Brain pericyte (primary cell): ENCODE data around the gene OR6K2.
"Not testable (repeated sequence)": the region's sequence is repeated elsewhere in the genome, so short reads cannot be mapped to it uniquely, and the experiment has no call there.

Experiments
- DNase-seq: peaks from one replicate; pipeline ENCODE4 v3.0.0-alpha.2; 2012; ENCODE audit warnings: low read depth, low spot score

Gene OR6K2, protein sequence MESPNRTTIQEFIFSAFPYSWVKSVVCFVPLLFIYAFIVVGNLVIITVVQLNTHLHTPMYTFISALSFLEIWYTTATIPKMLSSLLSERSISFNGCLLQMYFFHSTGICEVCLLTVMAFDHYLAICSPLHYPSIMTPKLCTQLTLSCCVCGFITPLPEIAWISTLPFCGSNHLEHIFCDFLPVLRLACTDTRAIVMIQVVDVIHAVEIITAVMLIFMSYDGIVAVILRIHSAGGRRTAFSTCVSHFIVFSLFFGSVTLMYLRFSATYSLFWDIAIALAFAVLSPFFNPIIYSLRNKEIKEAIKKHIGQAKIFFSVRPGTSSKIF

GRCh38 chr1:158700552-158700951 is at the start of gene OR6K2:
TSS of gene OR6K2 (minus strand) at chr1:158700652. CDS start at chr1:158700652, 0 bp downstream.
- no peak for DNase-seq

GRCh38 chr1:158735848-158736247 is 35.4 kb upstream of the OR6K2 start:
- DNase-seq = no peak

GRCh38 chr1:158732524-158732923 is 32.1 kb upstream of the OR6K2 start:
- DNase-seq = no peak

DNA sequence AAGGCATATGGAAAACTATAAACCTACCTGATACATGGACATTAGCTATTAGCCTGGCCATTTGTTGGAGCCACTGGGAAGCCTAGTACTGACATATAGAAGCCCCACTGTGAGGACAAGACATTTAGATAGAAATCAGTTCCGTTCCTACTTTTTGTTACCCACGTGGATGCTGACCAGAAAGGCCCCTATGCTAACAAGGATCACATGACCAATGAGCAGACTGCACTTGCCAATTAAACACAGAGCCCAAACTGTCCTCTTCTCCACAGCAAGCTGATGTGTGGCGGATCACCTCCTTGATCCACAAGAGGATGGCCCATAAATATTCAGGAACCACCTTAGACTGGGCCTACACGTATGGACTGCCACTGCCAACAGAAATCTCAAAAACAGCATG is 31.3 kb upstream of the OR6K2 start:
- DNase-seq = no peak

GRCh38 chr1:158730453-158730852 is 30.0 kb upstream of the OR6K2 start:
- DNase-seq = no peak

GRCh38 chr1:158728510-158729225 is 28.2 kb upstream of the OR6K2 start:
- DNase-seq = no peak

DNA sequence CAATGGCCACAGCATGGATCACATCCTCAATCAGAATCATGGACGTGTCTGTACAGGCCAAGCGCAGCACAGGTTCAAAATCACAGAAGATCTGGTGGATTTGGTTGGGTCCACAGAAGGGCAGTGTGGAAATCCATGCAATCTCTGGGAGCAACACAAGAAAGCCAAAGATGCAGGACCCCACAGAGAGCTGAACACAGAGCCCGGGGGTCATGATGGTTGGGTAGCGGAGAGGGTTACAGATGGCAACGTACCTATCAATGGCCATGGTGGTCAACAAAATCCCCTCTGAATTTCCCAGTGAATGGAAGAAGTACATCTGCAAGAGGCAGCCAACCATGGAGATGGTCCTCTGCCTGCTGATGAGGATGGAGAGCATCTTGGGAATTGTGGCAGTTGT is 24.0 kb upstream of the OR6K2 start:
- no peak for DNase-seq

- DNase-seq = no peak
Measured at GRCh38 chr1:158720620-158721019, 20.2 kb upstream of the OR6K2 start, which contains the start of gene OR6K3. TSS of gene OR6K3 (minus strand) at chr1:158720720. CDS start at chr1:158718115, 2,605 bp downstream.

DNA sequence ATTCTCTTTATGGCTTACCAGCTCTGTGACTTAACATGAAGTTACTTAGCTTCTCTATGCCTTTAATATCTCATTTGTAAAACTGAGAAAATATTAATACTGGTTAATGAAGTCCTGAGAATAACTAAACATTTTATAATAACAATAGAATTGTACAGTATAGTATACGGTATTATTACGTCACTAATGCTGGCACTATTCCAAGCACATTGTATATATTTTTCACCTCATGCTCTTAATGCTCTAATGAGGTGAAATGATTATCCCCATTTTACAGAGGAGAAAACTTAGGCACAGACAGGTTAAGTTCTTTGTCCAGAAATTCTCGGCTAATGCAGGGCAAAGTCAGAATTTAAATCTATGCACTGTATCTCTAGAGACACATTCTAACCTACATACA is 19.2 kb upstream of the OR6K2 start:
- DNase-seq = no peak

- DNase-seq = no peak
Measured at GRCh38 chr1:158717344-158717743, 16.9 kb upstream of the OR6K2 start.

- no peak for DNase-seq
Measured at GRCh38 chr1:158716335-158716734, 15.9 kb upstream of the OR6K2 start.

GRCh38 chr1:158714754-158715153 is 14.3 kb upstream of the OR6K2 start:
- no peak for DNase-seq

GRCh38 chr1:158711098-158711497 is 10.6 kb upstream of the OR6K2 start:
- no peak for DNase-seq

- no peak for DNase-seq
Measured at GRCh38 chr1:158706096-158706495, 5.6 kb upstream of the OR6K2 start.

DNA sequence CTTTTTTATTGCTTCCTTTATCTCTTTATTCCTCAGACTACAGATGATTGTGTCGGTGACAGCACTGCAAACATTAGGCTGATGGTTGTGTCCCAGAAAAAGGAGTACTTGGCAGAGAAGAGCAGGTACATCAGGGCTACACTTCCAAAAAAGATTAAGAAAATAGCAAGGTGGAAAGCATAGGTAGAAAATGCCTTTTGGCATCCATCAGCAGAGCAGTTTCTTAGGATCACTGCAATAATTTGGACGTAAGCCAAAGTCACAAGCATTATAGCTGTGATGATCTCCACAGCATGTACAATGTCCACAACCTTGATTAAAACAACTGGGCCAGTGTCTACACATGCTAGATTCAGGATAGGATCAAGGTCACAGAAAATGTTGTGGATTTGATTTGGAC is 5.9 kb downstream of the OR6K2 start:
- DNase-seq = no peak

- no peak for DNase-seq
Measured at GRCh38 chr1:158692356-158692755, 8.1 kb downstream of the OR6K2 start.

- DNase-seq = no peak
Measured at GRCh38 chr1:158691907-158692306, 8.5 kb downstream of the OR6K2 start.

GRCh38 chr1:158691149-158691548 is 9.3 kb downstream of the OR6K2 start:
- DNase-seq = not testable (repeated sequence)

- no peak for DNase-seq
Measured at GRCh38 chr1:158689875-158690274, 10.6 kb downstream of the OR6K2 start.

- DNase-seq = no peak
Measured at GRCh38 chr1:158689110-158689509, 11.3 kb downstream of the OR6K2 start.

GRCh38 chr1:158688343-158688742 is 12.1 kb downstream of the OR6K2 start:
- not testable (repeated sequence) for DNase-seq

DNA sequence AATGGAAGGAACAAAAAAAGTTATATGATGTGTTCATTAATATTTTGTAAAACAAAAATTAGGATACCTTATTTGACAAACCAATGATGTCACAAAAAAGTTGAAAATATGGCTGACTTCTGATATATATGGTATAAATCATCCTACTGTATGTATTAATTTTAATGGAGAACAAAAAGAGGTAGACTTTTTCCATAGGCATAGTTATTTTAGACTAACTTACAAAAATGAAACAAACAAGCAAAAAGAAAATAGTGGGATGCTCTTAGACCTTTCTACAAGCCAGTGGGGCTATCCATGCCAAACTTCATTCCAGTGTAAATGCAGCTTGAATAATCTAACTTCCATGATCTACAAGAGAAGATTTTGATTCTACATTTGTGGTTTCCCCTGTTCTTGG is 13.4 kb downstream of the OR6K2 start:
- DNase-seq = no peak
